GM18868 (cell line): ENCODE measurements around the gene PGS1.

ENCODE experiments used
- ATAC-seq: cut with Tn5 transposase; IDR thresholded peaks from one replicate; pipeline ENCODE4 v1.9.1; 2021; ENCODE audit warnings: mild to moderate bottlenecking, moderate library complexity; ENCODE audit not compliant: unreplicated experiment

The PGS1 gene

GRCh38 chr17:78406920-78407319, 28.5 kb downstream of the PGS1 start:
- ATAC-seq = no peak

- no peak for ATAC-seq
These were observed 29.0 kb downstream of the PGS1 start for GRCh38 chr17:78407387-78408000.

GRCh38 chr17:78408476-78409050, 30.1 kb downstream of the PGS1 start:
- no peak for ATAC-seq

- no peak for ATAC-seq
These were observed 30.9 kb downstream of the PGS1 start for GRCh38 chr17:78409191-78409928.

GRCh38 chr17:78411241-78411857, 32.9 kb downstream of the PGS1 start:
- ATAC-seq = no peak

GRCh38 chr17:78412403-78412802, 34.0 kb downstream of the PGS1 start:
- ATAC-seq = no peak

GRCh38 chr17:78414178-78415162, 36.0 kb downstream of the PGS1 start:
- ATAC-seq = no peak

- ATAC-seq = no peak
These were observed 37.6 kb downstream of the PGS1 start for GRCh38 chr17:78415821-78416711.

- no peak for ATAC-seq
These were observed 38.5 kb downstream of the PGS1 start for GRCh38 chr17:78416791-78417530.

- no peak for ATAC-seq
These were observed 39.1 kb downstream of the PGS1 start for GRCh38 chr17:78417531-78417909.

- no peak for ATAC-seq
These were observed 40.0 kb downstream of the PGS1 start for GRCh38 chr17:78418326-78419026.

- no peak for ATAC-seq
These were observed 41.7 kb downstream of the PGS1 start for GRCh38 chr17:78419970-78420815.

- no peak for ATAC-seq
These were observed 42.7 kb downstream of the PGS1 start for GRCh38 chr17:78421084-78421533.

- ATAC-seq = no peak
These were observed 43.3 kb downstream of the PGS1 start for GRCh38 chr17:78421534-78422266.

- no peak for ATAC-seq
These were observed 43.8 kb downstream of the PGS1 start for GRCh38 chr17:78422267-78422605.

GRCh38 chr17:78422872-78423588, 44.6 kb downstream of the PGS1 start:
- no peak for ATAC-seq
